HG03575 (cell line): ENCODE measurements around the gene PRL.

Experiments
- ATAC-seq: cut with Tn5 transposase; IDR thresholded peaks from one replicate; pipeline ENCODE4 v1.9.1; 2021; ENCODE audit not compliant: unreplicated experiment, insufficient number of reproducible peaks, low FRiP score; ENCODE audit errors: extremely low read depth

PRL gene

DNA sequence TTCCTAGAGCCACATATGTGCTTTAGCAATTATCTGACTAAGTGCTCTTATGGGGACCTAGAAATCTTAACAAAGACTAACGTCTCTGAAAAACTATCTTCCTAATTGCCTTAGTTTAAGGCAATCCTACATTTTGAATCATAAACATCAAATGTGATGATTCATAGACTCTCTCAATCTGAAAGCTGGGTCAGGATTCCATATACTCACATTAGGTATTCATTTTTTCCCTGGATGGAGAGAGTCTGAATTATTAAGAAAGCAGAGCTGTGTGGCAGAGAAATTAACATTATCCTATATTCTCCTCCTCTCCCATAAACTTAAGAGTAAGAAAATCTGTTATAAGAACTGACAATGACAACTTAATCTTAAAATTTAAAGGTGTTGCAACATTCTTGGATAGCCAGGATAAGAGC lies 1.6 kb upstream of the PRL start:
- ATAC-seq = no peak

DNA sequence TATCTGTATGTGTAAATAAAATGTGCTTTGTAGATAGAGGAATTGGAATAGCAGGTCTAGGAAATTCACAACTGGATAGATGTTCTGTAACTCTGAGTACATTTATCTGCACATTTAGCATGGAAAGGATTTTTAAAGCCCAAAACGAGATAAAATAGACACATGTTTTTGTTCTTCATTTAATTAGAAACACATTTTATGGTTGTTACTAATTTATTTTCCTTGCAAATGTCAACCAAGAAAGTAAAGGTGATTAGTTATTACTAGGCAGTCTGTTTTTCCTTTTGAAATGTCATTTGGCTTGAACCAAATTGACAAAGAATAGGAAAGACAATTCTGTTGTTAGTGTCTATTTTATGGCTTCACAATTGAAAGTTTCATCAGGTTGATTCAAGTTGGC lies 769 bp downstream of the PRL start:
- ATAC-seq = no peak

- ATAC-seq = no peak
These were observed 1.7 kb downstream of the PRL start for GRCh38 chr6:22295145-22295544.

DNA sequence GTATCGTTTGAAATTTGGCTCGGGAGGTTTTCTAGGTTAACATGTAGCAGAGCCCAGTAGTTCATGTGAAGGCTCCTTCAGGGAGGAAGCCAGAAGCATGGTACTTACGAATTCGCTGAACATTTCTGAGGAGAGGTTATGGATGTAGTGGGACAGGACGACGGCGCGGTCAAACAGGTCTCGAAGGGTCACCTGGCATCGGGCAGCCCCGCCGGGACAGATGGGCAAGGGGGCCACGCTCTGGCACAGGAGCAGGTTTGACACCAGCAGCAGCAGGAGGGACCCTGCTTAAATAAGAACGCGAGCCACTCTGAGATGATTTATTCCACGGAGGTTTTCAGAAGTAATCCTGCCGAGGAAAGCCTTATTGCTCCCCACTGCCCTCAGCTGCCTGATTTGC lies 2.5 kb downstream of the PRL start:
- ATAC-seq = no peak

DNA sequence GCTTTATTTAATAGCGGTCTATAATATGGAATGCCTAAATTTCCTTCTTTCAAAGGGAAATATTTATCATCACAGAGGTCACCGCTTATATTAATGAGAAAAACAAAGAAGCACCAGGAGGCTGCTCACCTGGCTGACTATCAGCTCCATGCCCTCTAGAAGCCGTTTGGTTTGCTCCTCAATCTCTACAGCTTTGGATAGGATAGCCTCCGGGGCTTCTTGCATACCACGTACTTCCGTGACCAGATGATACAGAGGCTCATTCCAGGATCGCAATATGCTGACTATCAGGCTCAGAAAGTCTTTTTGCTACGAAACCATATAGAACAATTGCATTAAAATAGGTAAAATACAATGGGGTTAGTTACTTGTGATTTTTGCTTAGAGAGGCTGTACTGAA lies 6.8 kb downstream of the PRL start:
- ATAC-seq = no peak

DNA sequence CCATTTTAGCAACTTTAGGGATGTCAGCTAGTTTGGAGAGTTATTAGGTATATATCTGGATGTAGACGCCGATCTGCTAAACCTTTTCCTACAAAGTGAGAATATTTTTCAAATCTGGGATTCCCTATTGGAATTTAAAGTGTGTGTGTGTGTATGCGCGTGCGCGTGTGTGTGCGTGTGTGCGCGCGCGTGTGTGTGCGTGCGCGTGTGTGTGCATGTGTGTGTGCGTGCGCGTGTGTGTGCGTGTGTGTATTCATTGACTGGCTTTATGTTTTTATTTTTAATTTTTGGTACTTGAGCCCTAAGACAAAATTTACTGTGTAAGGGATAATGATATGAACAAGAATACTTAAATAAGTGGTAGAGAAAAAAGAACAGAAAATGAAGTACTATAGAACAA lies 8.1 kb downstream of the PRL start:
- no peak for ATAC-seq

GRCh38 chr6:22284666-22285065 lies 12.2 kb downstream of the PRL start:
- ATAC-seq = no peak

- no peak for ATAC-seq
These were observed 15.3 kb downstream of the PRL start for GRCh38 chr6:22281341-22282085.

- ATAC-seq = no peak
These were observed 17.4 kb downstream of the PRL start for GRCh38 chr6:22279427-22279826.

GRCh38 chr6:22271081-22271480 lies 25.8 kb downstream of the PRL start:
- ATAC-seq = peak; percentile 86

- ATAC-seq = no peak
These were observed 33.1 kb downstream of the PRL start for GRCh38 chr6:22263748-22264147.

GRCh38 chr6:22254886-22255285 lies 42.0 kb downstream of the PRL start:
- ATAC-seq = no peak

DNA sequence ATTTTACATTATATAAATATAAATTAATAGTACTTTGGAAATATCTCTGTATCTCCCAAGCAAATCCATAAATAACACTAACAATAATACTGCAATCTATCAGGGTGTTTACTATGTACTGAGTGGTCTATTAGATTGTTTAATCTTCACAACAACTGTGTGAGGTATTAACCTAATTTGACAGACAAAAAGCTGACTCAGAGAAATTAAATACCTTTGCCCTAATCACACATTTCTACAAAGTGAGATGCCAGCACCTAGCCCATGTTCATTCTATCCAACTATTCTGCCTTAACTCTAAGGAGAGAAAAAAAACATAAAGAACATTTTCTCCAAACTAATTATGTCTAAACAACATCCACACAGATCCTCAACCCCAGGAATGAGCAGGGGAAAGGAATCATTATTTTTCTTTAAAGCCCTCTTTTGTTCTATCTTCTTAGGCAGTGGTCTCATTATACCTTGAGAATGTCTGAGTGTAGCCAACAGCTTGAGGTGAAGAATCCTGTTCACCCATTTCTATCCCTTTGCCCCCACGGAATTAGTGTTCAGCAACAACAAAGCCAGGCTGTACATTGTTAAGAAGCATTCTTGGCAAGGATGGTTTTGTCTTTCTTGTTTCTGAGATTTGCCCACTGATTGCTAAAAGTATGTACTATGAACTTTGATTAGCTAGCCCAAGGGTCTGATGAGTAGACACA lies 42.7 kb downstream of the PRL start:
- ATAC-seq = no peak

DNA sequence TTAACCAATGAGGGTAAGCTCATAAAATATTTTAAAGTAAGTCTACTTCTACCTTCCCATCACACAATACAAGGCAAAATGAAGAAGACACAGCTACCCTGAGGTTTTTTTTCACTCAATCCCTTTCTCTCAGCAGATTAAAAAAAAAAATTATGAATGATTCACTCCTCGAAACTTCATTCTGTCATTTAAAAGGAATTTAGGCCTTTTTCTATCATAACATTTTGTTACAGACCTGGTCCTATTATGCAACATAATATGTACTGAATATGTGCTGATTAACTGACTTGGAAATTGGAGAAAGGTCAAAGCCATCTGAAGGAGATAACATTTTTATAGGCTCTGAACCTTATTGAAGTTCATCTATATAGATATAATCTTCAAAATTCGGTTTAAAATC lies 45.5 kb downstream of the PRL start:
- ATAC-seq = no peak

DNA sequence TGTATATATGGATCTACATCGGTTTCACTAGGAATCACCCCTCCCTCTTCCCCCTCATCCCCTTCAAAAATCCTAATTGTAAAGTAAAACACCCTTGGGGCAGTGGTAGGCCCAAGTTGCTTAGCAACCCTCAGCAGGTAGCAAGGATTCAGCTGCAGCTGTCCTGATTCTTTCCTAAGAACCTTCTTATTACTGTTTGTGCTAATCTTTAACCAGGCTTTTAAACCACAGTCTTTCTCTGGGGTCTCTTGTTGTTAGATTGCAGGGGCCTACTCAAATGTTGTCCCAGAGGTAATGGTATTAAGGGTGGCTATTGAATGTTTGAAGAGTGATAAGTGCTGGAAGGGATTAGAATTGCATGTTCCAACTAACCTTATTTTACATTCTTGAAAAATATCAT lies 46.4 kb downstream of the PRL start:
- no peak for ATAC-seq

- no peak for ATAC-seq
These were observed 47.0 kb downstream of the PRL start for GRCh38 chr6:22249711-22250350.

DNA sequence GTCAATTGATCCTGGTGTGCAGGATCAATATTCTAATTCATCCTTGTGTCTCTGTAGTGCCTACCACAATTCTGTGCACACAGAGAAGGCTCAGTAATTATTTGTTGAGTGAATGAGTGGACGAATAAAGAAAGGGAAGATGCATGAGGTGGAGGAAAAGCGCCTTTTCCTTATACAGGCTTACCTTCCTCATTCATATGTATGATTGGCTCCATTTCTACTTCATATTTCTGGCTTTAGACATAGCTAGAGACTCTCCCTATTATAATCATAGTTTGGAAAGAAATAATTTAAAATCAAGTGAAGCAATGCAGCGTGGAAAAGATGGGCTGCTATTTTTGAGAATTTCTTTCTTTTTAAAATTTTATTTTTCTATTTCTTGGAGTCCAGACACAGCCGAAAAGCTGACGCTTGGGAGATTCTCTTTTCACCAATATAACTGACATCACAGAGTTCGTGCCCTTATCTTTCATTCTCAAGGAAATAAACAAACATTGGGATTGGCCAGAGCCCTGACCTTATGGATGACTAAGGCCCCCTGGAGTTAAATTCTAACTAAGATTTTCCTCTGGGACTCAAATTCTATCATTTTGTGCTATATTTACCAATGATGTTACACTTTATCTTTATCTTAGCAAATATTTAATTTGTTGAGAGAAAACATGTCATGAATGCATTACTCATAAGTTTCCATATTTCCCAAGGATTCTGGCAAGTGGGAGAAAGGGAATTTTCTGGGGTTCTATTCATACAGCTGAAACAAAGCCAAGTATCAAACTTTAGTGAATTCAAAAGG lies 48.1 kb downstream of the PRL start:
- no peak for ATAC-seq

DNA sequence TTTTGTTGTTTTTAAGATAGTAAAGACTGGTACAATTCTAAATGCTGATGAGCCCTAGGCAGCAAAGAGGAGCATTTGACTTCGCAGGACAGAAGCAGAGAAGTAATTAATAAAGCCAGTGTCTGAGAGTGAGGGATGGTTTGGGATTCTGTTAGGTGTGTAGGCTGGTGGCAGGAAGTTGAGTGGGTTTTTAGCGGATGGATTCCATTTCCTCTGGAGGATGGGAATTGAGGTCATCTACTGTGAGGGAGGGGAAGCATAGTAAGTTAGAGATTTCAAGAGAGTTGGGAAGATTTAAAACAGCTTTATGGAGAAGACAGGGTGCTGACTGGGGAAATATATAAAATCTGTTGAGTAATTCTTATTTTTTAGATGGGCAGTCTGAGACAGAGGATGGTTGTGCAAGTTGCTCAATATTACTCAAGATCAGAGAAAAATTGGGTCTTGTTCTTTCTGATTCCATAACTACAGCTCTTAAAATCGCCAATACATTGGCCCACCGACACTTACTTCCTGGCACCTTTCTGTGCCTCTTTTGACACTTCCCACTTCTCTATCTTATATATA lies 48.8 kb downstream of the PRL start:
- no peak for ATAC-seq

DNA sequence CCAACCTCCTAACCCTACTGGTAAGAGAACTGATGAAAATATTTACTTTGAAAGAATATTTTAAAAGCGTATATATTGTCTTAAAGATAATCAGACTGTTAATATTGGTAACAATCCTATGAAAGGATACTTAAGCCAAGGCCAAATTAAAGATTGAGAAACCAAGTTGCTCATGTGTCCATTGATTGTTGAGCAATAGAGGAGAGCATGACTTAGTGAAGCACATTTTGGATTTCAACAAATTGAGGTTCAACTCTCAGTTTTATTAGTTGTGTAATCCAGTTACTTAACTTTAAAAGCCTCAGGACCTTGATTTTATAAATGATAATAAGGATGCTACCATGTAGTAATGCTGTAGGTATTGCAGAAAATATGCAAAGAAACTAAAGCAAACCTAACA lies 56.8 kb downstream of the PRL start:
- ATAC-seq = no peak
